Gastroesophageal sphincter (tissue), 3 donors: ENCODE data around the gene RAB23.

Source experiments
- POLR2AphosphoS5 ChIP-seq: sonication (generic); formaldehyde crosslinking; IDR thresholded peaks from one replicate; pipeline ENCODE4 v1.6.1; 2017; ENCODE audit warnings: antibody characterized with exemption
- TF ChIP-seq, protein P1 (sequence below), 4 experiments: fragments of 200-600 bp in 2 of 4; fragments of 450-650 bp in 2 of 4; sonication (generic) in 1 of 4; IDR thresholded peaks; one replicate each; pipeline ENCODE4 v1.5.1; 2017 to 2019; ENCODE audit warnings: antibody characterized with exemption in 4 of 4, mild to moderate bottlenecking in 2 of 4, moderate library complexity in 2 of 4

DNA sequence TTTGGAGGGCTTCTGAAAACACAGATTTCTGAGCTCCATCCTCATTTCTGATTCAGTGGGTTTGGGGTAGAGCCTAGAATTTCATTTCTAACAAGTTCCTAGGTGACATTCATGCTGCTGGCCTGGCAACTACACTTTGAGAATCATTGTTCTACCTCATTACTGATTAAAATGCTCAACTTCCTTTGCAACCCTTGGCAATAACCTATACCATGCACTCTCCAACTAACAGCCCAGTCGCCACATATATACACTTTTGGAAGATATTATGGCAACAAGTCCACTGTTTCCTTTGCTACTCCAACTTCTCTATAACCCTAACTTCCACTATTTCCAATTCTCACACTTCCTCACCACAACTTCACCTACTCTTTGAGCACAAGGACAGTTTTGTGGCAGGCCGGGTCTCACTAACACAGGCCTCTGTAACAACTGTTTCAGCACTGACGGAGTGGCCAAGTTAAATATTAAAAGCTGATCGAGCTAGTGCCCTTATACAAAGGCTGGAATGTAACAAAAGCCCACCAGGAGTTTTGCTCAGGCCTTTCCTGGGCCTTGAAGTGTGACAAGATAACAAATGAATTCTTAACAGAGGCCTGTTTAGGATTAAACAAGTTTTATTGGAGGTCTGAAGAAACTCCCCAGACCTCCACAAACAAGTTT lies 32.1 kb upstream of the RAB23 start:
- TF ChIP-seq, protein P1, sequence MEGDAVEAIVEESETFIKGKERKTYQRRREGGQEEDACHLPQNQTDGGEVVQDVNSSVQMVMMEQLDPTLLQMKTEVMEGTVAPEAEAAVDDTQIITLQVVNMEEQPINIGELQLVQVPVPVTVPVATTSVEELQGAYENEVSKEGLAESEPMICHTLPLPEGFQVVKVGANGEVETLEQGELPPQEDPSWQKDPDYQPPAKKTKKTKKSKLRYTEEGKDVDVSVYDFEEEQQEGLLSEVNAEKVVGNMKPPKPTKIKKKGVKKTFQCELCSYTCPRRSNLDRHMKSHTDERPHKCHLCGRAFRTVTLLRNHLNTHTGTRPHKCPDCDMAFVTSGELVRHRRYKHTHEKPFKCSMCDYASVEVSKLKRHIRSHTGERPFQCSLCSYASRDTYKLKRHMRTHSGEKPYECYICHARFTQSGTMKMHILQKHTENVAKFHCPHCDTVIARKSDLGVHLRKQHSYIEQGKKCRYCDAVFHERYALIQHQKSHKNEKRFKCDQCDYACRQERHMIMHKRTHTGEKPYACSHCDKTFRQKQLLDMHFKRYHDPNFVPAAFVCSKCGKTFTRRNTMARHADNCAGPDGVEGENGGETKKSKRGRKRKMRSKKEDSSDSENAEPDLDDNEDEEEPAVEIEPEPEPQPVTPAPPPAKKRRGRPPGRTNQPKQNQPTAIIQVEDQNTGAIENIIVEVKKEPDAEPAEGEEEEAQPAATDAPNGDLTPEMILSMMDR (IDR thresholded peaks at IDR 0.05), result no peak
- TF ChIP-seq POLR2AphosphoS5, result no peak
